GM06990 (cell line): ENCODE results near the gene MOCOS.
"Not testable (repeated sequence)": the region's sequence is repeated elsewhere in the genome, so short reads cannot be mapped to it uniquely, and the experiment has no call there.

ENCODE experiments used
- DNase-seq: peaks from one replicate; pipeline ENCODE4 v3.0.0-alpha.2; 2011; ENCODE audit not compliant: insufficient read length; ENCODE audit errors: extremely low read depth
- H3K27me3 ChIP-seq: replicated peaks from 2 replicates; pipeline ENCODE4 v1.6.0; 2011; ENCODE audit warnings: low read length; ENCODE audit not compliant: control insufficient read depth, insufficient read depth
- H3K36me3 ChIP-seq: 2 replicates; pipeline ENCODE4 v1.5.1; 2011; ENCODE audit warnings: low read length; ENCODE audit not compliant: control insufficient read depth, insufficient read depth
- H3K4me3 ChIP-seq: replicated peaks from 2 replicates; pipeline ENCODE4 v1.5.1; 2011; ENCODE audit warnings: low read depth, mild to moderate bottlenecking, control low read depth, low read length
- TF ChIP-seq, protein P1 (sequence below): IDR thresholded peaks from 2 replicates; pipeline ENCODE4 v1.5.1; 2011; ENCODE audit warnings: low read length, control low read depth, mild to moderate bottlenecking, inconsistent platforms; ENCODE audit not compliant: insufficient read depth, poor library complexity, severe bottlenecking

Gene MOCOS

GRCh38 chr18:36157441-36157840, 29.9 kb upstream of the MOCOS start:
- TF ChIP-seq, protein P1, sequence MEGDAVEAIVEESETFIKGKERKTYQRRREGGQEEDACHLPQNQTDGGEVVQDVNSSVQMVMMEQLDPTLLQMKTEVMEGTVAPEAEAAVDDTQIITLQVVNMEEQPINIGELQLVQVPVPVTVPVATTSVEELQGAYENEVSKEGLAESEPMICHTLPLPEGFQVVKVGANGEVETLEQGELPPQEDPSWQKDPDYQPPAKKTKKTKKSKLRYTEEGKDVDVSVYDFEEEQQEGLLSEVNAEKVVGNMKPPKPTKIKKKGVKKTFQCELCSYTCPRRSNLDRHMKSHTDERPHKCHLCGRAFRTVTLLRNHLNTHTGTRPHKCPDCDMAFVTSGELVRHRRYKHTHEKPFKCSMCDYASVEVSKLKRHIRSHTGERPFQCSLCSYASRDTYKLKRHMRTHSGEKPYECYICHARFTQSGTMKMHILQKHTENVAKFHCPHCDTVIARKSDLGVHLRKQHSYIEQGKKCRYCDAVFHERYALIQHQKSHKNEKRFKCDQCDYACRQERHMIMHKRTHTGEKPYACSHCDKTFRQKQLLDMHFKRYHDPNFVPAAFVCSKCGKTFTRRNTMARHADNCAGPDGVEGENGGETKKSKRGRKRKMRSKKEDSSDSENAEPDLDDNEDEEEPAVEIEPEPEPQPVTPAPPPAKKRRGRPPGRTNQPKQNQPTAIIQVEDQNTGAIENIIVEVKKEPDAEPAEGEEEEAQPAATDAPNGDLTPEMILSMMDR = no peak
- Histone ChIP-seq H3K27me3 (no peaks in the 10 kb centered on the region), H3K36me3 (peaks cover 11% of the 10 kb centered on the region), H3K4me3 (no peak overlapping the region)
- DNase-seq = no peak

DNA sequence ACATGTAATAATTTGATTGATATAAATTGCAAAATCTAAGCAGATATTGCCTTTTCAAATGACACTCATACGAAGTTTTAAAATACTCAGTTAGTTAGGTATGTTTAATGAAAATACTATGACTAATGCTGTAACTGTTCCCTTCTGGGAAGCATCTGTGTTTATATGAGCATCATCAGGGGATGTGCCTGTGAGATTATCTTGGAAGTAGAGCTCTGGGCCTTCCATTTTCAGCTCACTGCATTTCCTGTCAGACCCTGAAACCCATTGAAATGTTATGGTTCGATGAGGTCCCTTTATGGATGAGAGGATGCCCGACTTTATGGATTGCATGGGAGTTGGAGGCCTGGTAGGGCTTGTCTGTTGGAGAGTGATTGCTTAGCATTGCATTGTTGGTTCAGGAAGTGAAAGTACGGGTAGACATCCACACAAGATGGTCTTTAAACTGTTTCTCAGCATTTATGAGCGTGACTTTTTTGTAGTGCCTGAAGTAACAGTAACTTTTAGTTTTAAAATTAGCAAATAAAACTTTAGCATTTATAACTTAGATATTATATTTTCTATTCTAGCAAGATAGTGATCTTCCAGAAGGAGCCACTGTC, 28.9 kb upstream of the MOCOS start:
- H3K4me3 ChIP-seq = no peak overlapping the region
- no peaks in the 10 kb centered on the region for H3K27me3 ChIP-seq
- TF ChIP-seq, protein P1 = no peak
- H3K36me3 ChIP-seq = peaks cover 8% of the 10 kb centered on the region
- no peak for DNase-seq

DNA sequence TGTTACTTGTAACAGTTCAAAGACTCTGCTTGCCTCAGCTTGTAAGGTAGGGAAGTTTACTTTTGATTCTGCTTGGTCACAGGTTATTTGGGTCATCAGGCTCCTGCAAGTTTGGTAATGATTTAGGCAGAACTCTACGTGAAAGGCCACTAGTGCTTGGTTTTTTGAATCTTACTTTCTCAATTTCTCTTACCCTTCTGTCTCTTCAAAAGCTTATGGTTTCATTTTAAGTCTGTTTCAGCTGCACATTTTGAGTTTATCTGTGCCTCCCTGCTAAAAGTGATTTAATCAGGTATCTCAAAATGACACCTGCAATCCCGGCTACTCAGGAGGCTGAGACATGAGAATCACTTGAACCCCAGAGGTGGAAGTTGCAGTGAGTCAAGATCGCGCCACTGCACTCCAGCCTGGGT, 26.3 kb upstream of the MOCOS start:
- H3K4me3 ChIP-seq = no peak overlapping the region
- peaks cover 7% of the 10 kb centered on the region for H3K36me3 ChIP-seq
- TF ChIP-seq, protein P1 = no peak
- no peaks in the 10 kb centered on the region for H3K27me3 ChIP-seq
- no peak for DNase-seq

DNA sequence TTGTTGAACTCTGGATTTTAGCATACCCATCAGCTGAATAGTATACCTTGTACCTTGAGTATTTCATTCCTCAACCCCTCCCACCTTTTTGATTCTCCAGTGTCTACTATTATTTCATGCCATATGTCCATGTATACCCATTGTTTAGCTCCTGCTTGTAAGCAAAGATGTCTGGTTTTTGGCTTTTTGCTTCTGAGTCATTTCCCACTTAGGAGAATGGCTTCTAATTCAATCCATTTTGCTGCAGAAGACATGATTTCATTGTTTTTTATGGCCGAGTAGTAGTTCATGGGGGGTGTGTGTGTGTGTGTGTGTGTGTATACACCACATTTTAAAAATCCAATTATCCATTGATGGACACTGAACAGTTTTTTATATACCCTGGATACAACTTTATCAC, 24.3 kb upstream of the MOCOS start:
- H3K36me3 ChIP-seq = peaks cover 7% of the 10 kb centered on the region
- H3K4me3 ChIP-seq = no peak overlapping the region
- DNase-seq = no peak
- no peaks in the 10 kb centered on the region for H3K27me3 ChIP-seq
- TF ChIP-seq, protein P1 = no peak

DNA sequence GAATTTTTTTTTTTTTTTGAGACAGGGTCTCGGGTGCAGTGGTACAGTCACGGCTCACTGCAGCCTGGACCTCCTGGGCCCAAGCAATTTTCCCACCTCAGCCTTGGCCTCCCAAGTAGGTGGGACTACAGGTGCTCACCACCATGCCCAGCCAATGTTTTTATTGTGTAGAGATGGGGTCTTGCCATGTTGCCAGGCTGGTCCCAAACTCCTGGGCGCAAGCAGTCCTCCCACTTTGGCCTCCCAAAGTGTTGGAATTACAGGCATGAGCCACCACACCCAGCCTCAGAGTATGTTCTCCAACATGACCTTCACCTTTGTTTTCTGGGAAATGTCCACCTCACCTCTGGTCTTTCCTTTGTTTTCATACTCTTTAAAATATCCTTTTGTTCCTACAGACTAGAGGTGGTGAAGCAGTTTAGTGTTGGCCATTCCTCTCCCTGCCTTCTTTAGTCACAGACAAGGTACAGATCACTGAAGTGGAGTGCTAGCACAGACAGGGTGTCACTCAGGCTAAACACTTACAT, 19.5 kb upstream of the MOCOS start:
- TF ChIP-seq, protein P1 = no peak
- H3K36me3 ChIP-seq = peaks cover 26% of the 10 kb centered on the region
- H3K4me3 ChIP-seq = no peak overlapping the region
- H3K27me3 ChIP-seq = no peaks in the 10 kb centered on the region
- DNase-seq = no peak

GRCh38 chr18:36168296-36168695, 19.0 kb upstream of the MOCOS start:
- not testable (repeated sequence) for H3K4me3 ChIP-seq, H3K27me3 ChIP-seq, DNase-seq
- H3K36me3 ChIP-seq = peaks cover 26% of the 10 kb centered on the region
